ENCODE measurements around the gene PHF5A. TPM values are rescaled to one million over a fixed set of nuclear protein-coding genes. Genes with fewer than 3 reads are reported as not detected.

Gene PHF5A
- 10 to 100 TPM; 69.2 to 77.4 TPM for total RNA-seq

GRCh38 chr22:41468381-41469217 lies at the start of gene PHF5A, which contains the start of gene ACO2:
PHF5A (minus strand) TSS chr22:41468692; CDS start chr22:41468653, 39 bp downstream.
ACO2 (plus strand) TSS chr22:41469117; CDS start chr22:41469147, 30 bp downstream.
- Mint-ChIP-seq H3K4me1 (ENCODE audit: low read depth) (peaks cover 61% of the 10 kb centered on the region), H3K9me3 (no peaks in the 10 kb centered on the region)

GRCh38 chr22:41518048-41518347 lies 49.5 kb upstream of the PHF5A start:
- H3K27me3 Mint-ChIP-seq (ENCODE audit: low read depth): no peaks in the 10 kb centered on the region
- H3K4me1 Mint-ChIP-seq (ENCODE audit: low read depth): peaks cover 9% of the 10 kb centered on the region

More at GRCh38 chr22:41468381-41469217, at the start of gene PHF5A, which contains the start of gene ACO2:
- Mint-ChIP-seq H3K27ac (peak within 1 kb of the TSS; percentile 95), H3K36me3 (ENCODE audit: insufficient read depth in 2 of 2) (peaks cover 16 to 24% of the 10 kb centered on the region in 2 donors), H3K4me3 (peak within 1 kb of the TSS; percentile 83 to 98), H3K27me3 (ENCODE audit: low read depth) (no peaks in the 10 kb centered on the region)
- peak; percentile 95 for ATAC-seq (replicated peaks in 1 of 2)
- DNase-seq: peak; percentile 98

GRCh38 chr22:41517172-41518047 lies 48.9 kb upstream of the PHF5A start:
- peaks cover 9% of the 10 kb centered on the region for H3K4me1 Mint-ChIP-seq (ENCODE audit: low read depth)
- H3K36me3 Mint-ChIP-seq (ENCODE audit: insufficient read depth in 2 of 2): peaks cover 0 to 4% of the 10 kb centered on the region in 2 donors
- no peaks in the 10 kb centered on the region for H3K27me3 Mint-ChIP-seq (ENCODE audit: low read depth)
- H3K27ac Mint-ChIP-seq: no peak overlapping the region
- ATAC-seq (replicated peaks in 1 of 2) (peak; percentile 72 to 75), DNase-seq (peak; percentile 40 to 58)
- no peak overlapping the region for H3K4me3 Mint-ChIP-seq
- no peaks in the 10 kb centered on the region for H3K9me3 Mint-ChIP-seq

More at GRCh38 chr22:41518048-41518347, 49.5 kb upstream of the PHF5A start:
- no peak overlapping the region for H3K27ac Mint-ChIP-seq
- ATAC-seq (replicated peaks in 1 of 2) (no peak), DNase-seq (no peak)
- H3K4me3 Mint-ChIP-seq: no peak overlapping the region
- H3K9me3 Mint-ChIP-seq: no peaks in the 10 kb centered on the region
- H3K36me3 Mint-ChIP-seq (ENCODE audit: insufficient read depth in 2 of 2): peaks cover 0 to 4% of the 10 kb centered on the region in 2 donors

GRCh38 chr22:41516462-41516861 lies 48.0 kb upstream of the PHF5A start:
- ATAC-seq (replicated peaks in 1 of 2): no peak

GRCh38 chr22:41513391-41513790 lies 44.9 kb upstream of the PHF5A start:
- no peak overlapping the region for H3K27ac Mint-ChIP-seq
- H3K4me1 Mint-ChIP-seq (ENCODE audit: low read depth): peaks cover 9% of the 10 kb centered on the region
- no peak for ATAC-seq (replicated peaks in 1 of 2)
- H3K36me3 Mint-ChIP-seq (ENCODE audit: insufficient read depth in 2 of 2): peaks cover 2 to 4% of the 10 kb centered on the region in 2 donors
- H3K4me3 Mint-ChIP-seq: no peak overlapping the region
- no peaks in the 10 kb centered on the region for H3K27me3 Mint-ChIP-seq (ENCODE audit: low read depth)
- DNase-seq: no peak
- H3K9me3 Mint-ChIP-seq: no peaks in the 10 kb centered on the region

More at GRCh38 chr22:41516462-41516861, 48.0 kb upstream of the PHF5A start:
- no peak for DNase-seq
- H3K4me1 Mint-ChIP-seq (ENCODE audit: low read depth): peaks cover 9% of the 10 kb centered on the region
- H3K36me3 Mint-ChIP-seq (ENCODE audit: insufficient read depth in 2 of 2): peaks cover 0 to 4% of the 10 kb centered on the region in 2 donors
- H3K9me3 Mint-ChIP-seq: no peaks in the 10 kb centered on the region
- H3K4me3 Mint-ChIP-seq: no peak overlapping the region
- H3K27me3 Mint-ChIP-seq (ENCODE audit: low read depth): no peaks in the 10 kb centered on the region
- H3K27ac Mint-ChIP-seq: no peak overlapping the region

GRCh38 chr22:41512421-41513194 lies 44.1 kb upstream of the PHF5A start:
- no peaks in the 10 kb centered on the region for H3K27me3 Mint-ChIP-seq (ENCODE audit: low read depth)
- H3K27ac Mint-ChIP-seq: no peak overlapping the region
- ATAC-seq (replicated peaks in 1 of 2): no peak
- no peak overlapping the region for H3K4me3 Mint-ChIP-seq
- H3K4me1 Mint-ChIP-seq (ENCODE audit: low read depth): peaks cover 9% of the 10 kb centered on the region
- DNase-seq: no peak
- H3K9me3 Mint-ChIP-seq: no peaks in the 10 kb centered on the region
- H3K36me3 Mint-ChIP-seq (ENCODE audit: insufficient read depth in 2 of 2): peaks cover 2 to 4% of the 10 kb centered on the region in 2 donors

GRCh38 chr22:41511521-41511968 lies 43.1 kb upstream of the PHF5A start:
- no peaks in the 10 kb centered on the region for H3K27me3 Mint-ChIP-seq (ENCODE audit: low read depth)
- H3K27ac Mint-ChIP-seq: no peak overlapping the region
- H3K9me3 Mint-ChIP-seq: no peaks in the 10 kb centered on the region
- DNase-seq: no peak
- ATAC-seq (replicated peaks in 1 of 2): no peak
- H3K4me3 Mint-ChIP-seq: no peak overlapping the region
- peaks cover 2 to 4% of the 10 kb centered on the region in 2 donors for H3K36me3 Mint-ChIP-seq (ENCODE audit: insufficient read depth in 2 of 2)
- no peaks in the 10 kb centered on the region for H3K4me1 Mint-ChIP-seq (ENCODE audit: low read depth)

- Mint-ChIP-seq H3K27ac (no peak overlapping the region), H3K36me3 (ENCODE audit: insufficient read depth in 2 of 2) (peaks cover 2 to 4% of the 10 kb centered on the region in 2 donors), H3K4me3 (no peak overlapping the region), H3K27me3 (ENCODE audit: low read depth) (no peaks in the 10 kb centered on the region), H3K4me1 (ENCODE audit: low read depth) (no peaks in the 10 kb centered on the region), H3K9me3 (no peaks in the 10 kb centered on the region)
- DNase-seq (no peak), ATAC-seq (replicated peaks in 1 of 2) (no peak)
Measured at GRCh38 chr22:41508770-41509170, 40.3 kb upstream of the PHF5A start.

- peaks cover 0 to 2% of the 10 kb centered on the region in 2 donors for H3K36me3 Mint-ChIP-seq (ENCODE audit: insufficient read depth in 2 of 2)
- ATAC-seq (replicated peaks in 1 of 2) (no peak), DNase-seq (no peak)
- H3K4me1 Mint-ChIP-seq (ENCODE audit: low read depth): no peaks in the 10 kb centered on the region
- H3K9me3 Mint-ChIP-seq: no peaks in the 10 kb centered on the region
- H3K27me3 Mint-ChIP-seq (ENCODE audit: low read depth): no peaks in the 10 kb centered on the region
- H3K4me3 Mint-ChIP-seq: no peak overlapping the region
- no peak overlapping the region for H3K27ac Mint-ChIP-seq
Measured at GRCh38 chr22:41507330-41508063, 39.0 kb upstream of the PHF5A start.

- Mint-ChIP-seq H3K4me1 (ENCODE audit: low read depth) (no peaks in the 10 kb centered on the region), H3K27me3 (ENCODE audit: low read depth) (no peaks in the 10 kb centered on the region), H3K36me3 (ENCODE audit: insufficient read depth in 2 of 2) (peaks cover 0 to 2% of the 10 kb centered on the region in 2 donors), H3K27ac (no peak overlapping the region), H3K4me3 (no peak overlapping the region), H3K9me3 (no peaks in the 10 kb centered on the region)
- DNase-seq (no peak), ATAC-seq (replicated peaks in 1 of 2) (no peak)
Measured at GRCh38 chr22:41505511-41506220, 37.2 kb upstream of the PHF5A start.

- Mint-ChIP-seq H3K4me1 (ENCODE audit: low read depth) (no peaks in the 10 kb centered on the region), H3K27me3 (ENCODE audit: low read depth) (no peaks in the 10 kb centered on the region), H3K9me3 (no peaks in the 10 kb centered on the region), H3K27ac (no peak overlapping the region), H3K36me3 (ENCODE audit: insufficient read depth in 2 of 2) (peaks cover 0 to 2% of the 10 kb centered on the region in 2 donors), H3K4me3 (no peak overlapping the region)
- no peak for DNase-seq
- no peak for ATAC-seq (replicated peaks in 1 of 2)
Measured at GRCh38 chr22:41504816-41505215, 36.3 kb upstream of the PHF5A start.
